Smooth muscle cell (in vitro differentiated cells): ENCODE measurements around the gene ARID3A. TPM values are rescaled to one million over a fixed set of nuclear protein-coding genes. Genes with fewer than 3 reads are reported as not detected.

Source experiments
- DNase-seq: peaks from one replicate; lab custom pipeline; 2025; ENCODE audit not compliant: unreplicated experiment; lab: John Stamatoyannopoulos, UW
- H2AFZ ChIP-seq: fragments of 200-600 bp; sonication (generic); 2 replicates; pipeline ENCODE4 v1.6.0; 2016; ENCODE audit warnings: antibody characterized with exemption, low read depth, mild to moderate bottlenecking
- H3F3A ChIP-seq: fragments of 200-600 bp; sonication (generic); 2 replicates; pipeline ENCODE4 v1.6.0; 2017; ENCODE audit warnings: antibody characterized with exemption, low read depth
- H3K27ac ChIP-seq: fragments of 200-600 bp; sonication (generic); 2 replicates; pipeline ENCODE4 v1.5.1; 2016; ENCODE audit warnings: low read depth, mild to moderate bottlenecking
- H3K27me3 ChIP-seq: fragments of 200-600 bp; sonication (generic); 2 replicates; pipeline ENCODE4 v1.6.1; 2016; ENCODE audit warnings: low read depth, mild to moderate bottlenecking
- H3K36me3 ChIP-seq: fragments of 200-600 bp; sonication (generic); 2 replicates; pipeline ENCODE4 v1.5.1; 2016; ENCODE audit warnings: low read depth
- H3K4me1 ChIP-seq: fragments of 200-600 bp; sonication (generic); 2 replicates; pipeline ENCODE4 v1.5.1; 2016; ENCODE audit warnings: low read depth
- H3K4me2 ChIP-seq: fragments of 200-600 bp; sonication (generic); 2 replicates; pipeline ENCODE4 v1.6.0; 2016; ENCODE audit warnings: mild to moderate bottlenecking
- H3K4me3 ChIP-seq: fragments of 200-600 bp; sonication (generic); 2 replicates; pipeline ENCODE4 v1.5.1; 2016; ENCODE audit warnings: mild to moderate bottlenecking
- H3K79me2 ChIP-seq: fragments of 200-600 bp; sonication (generic); 2 replicates; pipeline ENCODE4 v1.6.0; 2016; ENCODE audit warnings: low read depth, mild to moderate bottlenecking
- H3K9ac ChIP-seq: fragments of 200-600 bp; sonication (generic); 2 replicates; pipeline ENCODE4 v1.6.0; 2016; ENCODE audit warnings: low read depth
- H3K9me3 ChIP-seq: fragments of 200-600 bp; sonication (generic); replicated peaks from 2 replicates; pipeline ENCODE4 v1.5.1; 2016; ENCODE audit warnings: low read depth
- H4K20me1 ChIP-seq: fragments of 200-600 bp; sonication (generic); 2 replicates; pipeline ENCODE4 v1.6.0; 2016; ENCODE audit warnings: low read depth
- CTCF ChIP-seq: fragments of 200-600 bp; sonication (generic); IDR thresholded peaks from 2 replicates; pipeline ENCODE4 v1.5.1; 2017; ENCODE audit warnings: borderline replicate concordance, mild to moderate bottlenecking, antibody characterized with exemption; ENCODE audit not compliant: insufficient read depth, poor library complexity, severe bottlenecking
- WGBS: methylation state at CpG from one replicate; pipeline ENCODE4 v1.1.7; 2016; ENCODE audit warnings: low lambda C conversion rate; 5-methylcytosine and 5-hydroxymethylcytosine counted together
- polyA plus RNA-seq: library from polyadenylated mRNA; unstranded; fragments of >200 nt; fragmentation: Nextera tagmentation; extraction: Ambion mirVana; gene quantifications from 2 replicates; pipeline ENCODE4 v1.2.1, GENCODE V29; 2016
- total RNA-seq: library from RNA; depleted of rRNA; stranded (reverse); fragments of >200 nt; gene quantifications from 2 replicates; pipeline ENCODE4 v1.2.3, GENCODE V29; 2014

ARID3A gene
- total and polyA plus RNA-seq, 2 experiments from 2014 or later, result 45.7 to 50.3 TPM

GRCh38 chr19:902446-903226 is 23.2 kb upstream of the ARID3A start:
- WGBS, result 96% methylated on average over 14 of the region's 14 CpGs
- no peak overlapping the region for H3K9ac ChIP-seq
- peaks cover 43% of the 10 kb centered on the region for H3K79me2 ChIP-seq
- no peaks in the 10 kb centered on the region for H3K9me3 ChIP-seq
- no peaks in the 10 kb centered on the region for H3K36me3 ChIP-seq
- no peaks in the 10 kb centered on the region for H3K27me3 ChIP-seq
- no peaks in the 10 kb centered on the region for H3F3A ChIP-seq
- peaks cover 4% of the 10 kb centered on the region for H3K4me1 ChIP-seq
- no peak for TF ChIP-seq CTCF
- no peak for DNase-seq
- no peak overlapping the region for H2AFZ ChIP-seq
- H3K4me3 ChIP-seq, result no peak overlapping the region
- no peak overlapping the region for H3K4me2 ChIP-seq
- H4K20me1 ChIP-seq, result peaks cover 88% of the 10 kb centered on the region
- H3K27ac ChIP-seq, result no peak overlapping the region

GRCh38 chr19:903266-903797 is 22.5 kb upstream of the ARID3A start:
- Histone ChIP-seq H3K27me3 (no peaks in the 10 kb centered on the region), H3K36me3 (no peaks in the 10 kb centered on the region), H3K79me2 (peaks cover 50% of the 10 kb centered on the region), H3K9me3 (no peaks in the 10 kb centered on the region), H3K9ac (no peak overlapping the region), H3F3A (no peaks in the 10 kb centered on the region), H3K4me3 (no peak overlapping the region), H3K4me1 (peaks cover 4% of the 10 kb centered on the region), H2AFZ (no peak overlapping the region), H4K20me1 (peaks cover 95% of the 10 kb centered on the region), H3K4me2 (no peak overlapping the region), H3K27ac (no peak overlapping the region)
- DNase-seq, result no peak
- TF ChIP-seq CTCF, result no peak
- WGBS, result 79% methylated on average over 30 of the region's 32 CpGs

- Histone ChIP-seq H3K27ac (no peak overlapping the region), H3K4me1 (peaks cover 4% of the 10 kb centered on the region), H4K20me1 (peaks cover 96% of the 10 kb centered on the region), H3K36me3 (no peaks in the 10 kb centered on the region), H3K4me3 (no peak overlapping the region), H3K9ac (no peak overlapping the region), H3K9me3 (no peaks in the 10 kb centered on the region), H3F3A (no peaks in the 10 kb centered on the region), H3K79me2 (peaks cover 61% of the 10 kb centered on the region), H3K4me2 (no peak overlapping the region), H3K27me3 (no peaks in the 10 kb centered on the region), H2AFZ (no peak overlapping the region)
- WGBS, result 97% methylated on average over 8 of the region's 8 CpGs
- DNase-seq, result no peak
- no peak for TF ChIP-seq CTCF
Observed at GRCh38 chr19:904545-904944, 21.3 kb upstream of the ARID3A start.

- Histone ChIP-seq H3K4me2 (no peak overlapping the region), H3K79me2 (peaks cover 80% of the 10 kb centered on the region), H3K4me3 (no peak overlapping the region), H3K9ac (no peak overlapping the region), H3K9me3 (no peaks in the 10 kb centered on the region), H2AFZ (no peak overlapping the region), H3K4me1 (peaks cover 4% of the 10 kb centered on the region), H3K27ac (no peak overlapping the region), H3F3A (peaks cover 2% of the 10 kb centered on the region), H4K20me1 (peaks cover 98% of the 10 kb centered on the region), H3K36me3 (no peaks in the 10 kb centered on the region), H3K27me3 (no peaks in the 10 kb centered on the region)
- WGBS, result over 99% methylated on average over 7 of the region's 7 CpGs
- no peak for TF ChIP-seq CTCF
- no peak for DNase-seq
Observed at GRCh38 chr19:906480-906879, 19.4 kb upstream of the ARID3A start.
